B cell (primary cell): ENCODE results near the gene BIRC2. TPM values are rescaled to one million over a fixed set of nuclear protein-coding genes. Genes with fewer than 3 reads are reported as not detected.
"Not testable (repeated sequence)": the region's sequence is repeated elsewhere in the genome, so short reads cannot be mapped to it uniquely, and the experiment has no call there.

Source experiments
- ATAC-seq: fragments of 200-7000 bp; cut with Tn5 transposase; one replicate; pipeline ENCODE4 v1.10.0; 2021; ENCODE audit warnings: low read depth, mild to moderate bottlenecking, moderate number of reproducible peaks, moderate library complexity
- CTCF ChIA-PET: fragments of 350-600 bp; sonication (Branson Sonifier 250); formaldehyde crosslinking; loops from one replicate; lab custom pipeline; 2021; ENCODE audit warnings: antibody characterized with exemption, inconsistent platforms; lab: Charles Lee
- POLR2A ChIA-PET: fragments of 350-600 bp; sonication (Branson Sonifier 250); formaldehyde crosslinking; loops from one replicate; lab custom pipeline; 2021; ENCODE audit warnings: antibody characterized with exemption; lab: Charles Lee
- DNase-seq: peaks from one replicate; pipeline ENCODE4 v3.0.0; 2013
- H2AFZ ChIP-seq: 2 replicates; pipeline ENCODE4 v1.6.1; 2012; ENCODE audit warnings: mild to moderate bottlenecking, low read depth, low read length; ENCODE audit not compliant: insufficient read depth, poor library complexity, severe bottlenecking
- H3K27ac ChIP-seq, 2 donors: 1 replicate in 1 of 2; 2 replicates in 1 of 2; pipeline ENCODE4 v1.5.1; 2012 to 2013; ENCODE audit warnings: low read length in 2 of 2, mild to moderate bottlenecking in 2 of 2, moderate library complexity in 1 of 2
- H3K27me3 ChIP-seq, 4 experiments: fragments of 200-600 bp in 1 of 4; sonication (generic) in 1 of 4; replicated peaks in 1 of 4; 1 replicate in 2 of 4; 2 replicates in 2 of 4; pipeline versions ENCODE4 v1.6.1 to v1.7.0; 2013 to 2016; ENCODE audit warnings: low read length in 3 of 4, mild to moderate bottlenecking in 2 of 4, mixed read lengths in 1 of 4, moderate library complexity in 1 of 4; ENCODE audit not compliant: insufficient read depth in 4 of 4, control insufficient read depth in 3 of 4; ENCODE audit errors: control extremely low read depth in 1 of 4
- H3K36me3 ChIP-seq, 2 experiments: replicated peaks in 1 of 2; 1 replicate in 1 of 2; 2 replicates in 1 of 2; pipeline versions ENCODE4 v1.6.1 to v1.7.1; 2013; ENCODE audit warnings: low read length in 1 of 2; ENCODE audit not compliant: insufficient read depth in 2 of 2, control insufficient read depth in 1 of 2; ENCODE audit errors: control extremely low read depth in 1 of 2, extremely low read depth in 1 of 2
- H3K4me1 ChIP-seq, 2 donors: fragments of 200-600 bp in 1 of 2; sonication (generic) in 1 of 2; 1 replicate in 1 of 2; 2 replicates in 1 of 2; pipeline versions ENCODE4 v1.5.1 to v1.6.1; 2013 to 2017; ENCODE audit warnings: low read length in 2 of 2; ENCODE audit not compliant: control insufficient read depth in 2 of 2, insufficient read depth in 2 of 2
- H3K4me2 ChIP-seq: replicated peaks from 2 replicates; pipeline ENCODE3; 2012; ENCODE audit warnings: mild to moderate bottlenecking, low read depth, low read length; ENCODE audit not compliant: poor library complexity, severe bottlenecking
- H3K4me3 ChIP-seq, 5 experiments: fragments of 200-600 bp in 1 of 5; sonication (generic) in 1 of 5; 1 replicate in 3 of 5; 2 replicates in 2 of 5; pipeline versions ENCODE4 v1.5.1 to v1.7.0; 2011 to 2016; ENCODE audit warnings: low read length in 4 of 5, mild to moderate bottlenecking in 4 of 5, low read depth in 2 of 5, control low read depth in 1 of 5, moderate library complexity in 1 of 5; ENCODE audit not compliant: insufficient read depth in 1 of 5; ENCODE audit errors: control extremely low read depth in 1 of 5, extremely low read depth in 1 of 5
- H3K79me2 ChIP-seq: fragments of 200-600 bp; sonication (generic); one replicate; pipeline ENCODE4 v1.6.0; 2016; ENCODE audit warnings: low read length; ENCODE audit not compliant: control insufficient read depth, insufficient read depth
- H3K9ac ChIP-seq: fragments of 200-600 bp; sonication (generic); 2 replicates; pipeline ENCODE4 v1.6.1; 2017; ENCODE audit warnings: mild to moderate bottlenecking, low read length, moderate library complexity
- H3K9me3 ChIP-seq, 3 donors: one replicate each; pipeline versions ENCODE4 v1.6.1 to v1.7.1; 2013; ENCODE audit warnings: low read length in 2 of 3; ENCODE audit not compliant: control insufficient read depth in 2 of 3, insufficient read depth in 1 of 3; ENCODE audit errors: control extremely low read depth in 1 of 3
- H4K20me1 ChIP-seq: 2 replicates; pipeline ENCODE4 v1.6.0; 2012; ENCODE audit warnings: mild to moderate bottlenecking, low read length; ENCODE audit not compliant: insufficient read depth, control insufficient read depth, poor library complexity, severe bottlenecking
- H3K27ac Mint-ChIP-seq: one replicate; pipeline ENCODE4 v1.8.0; 2021; ENCODE audit warnings: mixed read lengths
- H3K27me3 Mint-ChIP-seq: one replicate; pipeline ENCODE4 v1.8.0; 2021; ENCODE audit warnings: mixed read lengths
- H3K4me1 Mint-ChIP-seq: one replicate; pipeline ENCODE4 v1.8.0; 2021; ENCODE audit warnings: mixed read lengths
- H3K4me3 Mint-ChIP-seq: one replicate; pipeline ENCODE4 v1.8.0; 2021; ENCODE audit warnings: mixed read lengths
- H3K9me3 Mint-ChIP-seq: one replicate; pipeline ENCODE4 v1.8.0; 2022; ENCODE audit warnings: mixed read lengths; ENCODE audit not compliant: insufficient read depth
- EZH2 ChIP-seq: IDR thresholded peaks from 2 replicates; pipeline ENCODE4 v1.6.1; 2012; ENCODE audit warnings: borderline replicate concordance, low read depth, mild to moderate bottlenecking, moderate library complexity, low read length; ENCODE audit not compliant: insufficient read depth, poor library complexity, severe bottlenecking
- WGBS: methylation state at CpG from one replicate; pipeline ENCODE4 v1.1.5; 2013; ENCODE audit warnings: missing lambda C conversion rate; ENCODE audit not compliant: insufficient coverage; 5-methylcytosine and 5-hydroxymethylcytosine counted together
- intact Hi-C: fragments of 100-400 bp; cut with micrococcal nuclease; formaldehyde crosslinking; loops from one replicate; pipeline ENCODE4 v1.10.0; 2022
- polyA plus RNA-seq: library from polyadenylated mRNA; depleted of rRNA; stranded (reverse); fragments of >200 nt; gene quantifications from 2 replicates; pipeline ENCODE4 v1.2.3, GENCODE V29; 2012
- total RNA-seq, 2 donors: library from RNA; stranded (reverse); fragments of 120-200 nt in 1 of 2; gene quantifications; 1 replicate in 1 of 2; 2 replicates in 1 of 2; pipeline versions ENCODE4 v1.2.3 to v1.2.4, GENCODE V29; 2013 to 2022
- TF ChIP-seq, protein P1 (sequence below): fragments of 200-600 bp; IDR thresholded peaks from one replicate; pipeline ENCODE4 v1.8.0; 2022; ENCODE audit warnings: antibody characterized with exemption, mild to moderate bottlenecking

Gene BIRC2
- total and polyA plus RNA-seq, 2 donors (not counting 1 experiment from before 2014, with no cell fraction given), result 20.1 to 51.0 TPM

DNA sequence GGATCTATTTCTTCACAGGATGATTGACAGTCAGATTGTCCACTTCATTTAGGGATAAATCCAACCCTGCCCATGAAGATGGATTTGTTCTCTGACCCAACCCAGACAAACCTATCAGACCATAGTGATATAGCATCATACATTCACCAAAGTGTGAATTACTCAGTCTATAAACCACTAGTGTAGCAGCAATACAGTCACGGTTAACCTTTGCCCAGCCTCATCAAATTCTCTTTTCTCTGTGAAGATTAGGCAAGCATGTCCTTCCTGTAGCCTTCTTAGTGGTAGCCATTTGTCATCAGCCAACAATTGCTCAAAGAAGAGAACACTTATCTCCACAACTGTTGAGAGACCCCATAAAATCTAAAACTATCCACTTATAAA, 14.4 kb upstream of the BIRC2 start:
- no peaks in the 10 kb centered on the region for H3K27me3 ChIP-seq
- no peak for TF ChIP-seq EZH2
- TF ChIP-seq, protein P1, sequence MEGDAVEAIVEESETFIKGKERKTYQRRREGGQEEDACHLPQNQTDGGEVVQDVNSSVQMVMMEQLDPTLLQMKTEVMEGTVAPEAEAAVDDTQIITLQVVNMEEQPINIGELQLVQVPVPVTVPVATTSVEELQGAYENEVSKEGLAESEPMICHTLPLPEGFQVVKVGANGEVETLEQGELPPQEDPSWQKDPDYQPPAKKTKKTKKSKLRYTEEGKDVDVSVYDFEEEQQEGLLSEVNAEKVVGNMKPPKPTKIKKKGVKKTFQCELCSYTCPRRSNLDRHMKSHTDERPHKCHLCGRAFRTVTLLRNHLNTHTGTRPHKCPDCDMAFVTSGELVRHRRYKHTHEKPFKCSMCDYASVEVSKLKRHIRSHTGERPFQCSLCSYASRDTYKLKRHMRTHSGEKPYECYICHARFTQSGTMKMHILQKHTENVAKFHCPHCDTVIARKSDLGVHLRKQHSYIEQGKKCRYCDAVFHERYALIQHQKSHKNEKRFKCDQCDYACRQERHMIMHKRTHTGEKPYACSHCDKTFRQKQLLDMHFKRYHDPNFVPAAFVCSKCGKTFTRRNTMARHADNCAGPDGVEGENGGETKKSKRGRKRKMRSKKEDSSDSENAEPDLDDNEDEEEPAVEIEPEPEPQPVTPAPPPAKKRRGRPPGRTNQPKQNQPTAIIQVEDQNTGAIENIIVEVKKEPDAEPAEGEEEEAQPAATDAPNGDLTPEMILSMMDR, result no peak
- ChIA-PET CTCF (interaction anchor here (0.9 to 5.4 kb wide), 8 partner anchors 9 to 334 kb away, joined by 3 to 24 read pairs (median 7); no protein-coding TSS in a partner anchor), POLR2A (interaction anchor here (0.9 kb wide), 1 partner anchor 9 kb away, joined by 3 read pairs; no protein-coding TSS in a partner anchor)
- peaks cover 0 to 3% of the 10 kb centered on the region in 2 donors for H3K4me1 ChIP-seq
- H2AFZ ChIP-seq, result no peak overlapping the region
- H3K9ac ChIP-seq, result no peak overlapping the region
- H4K20me1 ChIP-seq, result peaks cover 66% of the 10 kb centered on the region
- Mint-ChIP-seq H3K4me1 (peaks cover 26% of the 10 kb centered on the region), H3K9me3 (no peaks in the 10 kb centered on the region), H3K27ac (peak overlapping the region; percentile 47), H3K27me3 (no peaks in the 10 kb centered on the region), H3K4me3 (no peak overlapping the region)
- peak overlapping the region in 1 of 2 donors; percentile 64 for H3K27ac ChIP-seq
- no peaks in the 10 kb centered on the region for H3K9me3 ChIP-seq
- ATAC-seq (no peak), DNase-seq (no peak)
- H3K4me2 ChIP-seq, result no peak overlapping the region
- intact Hi-C loops, result no loop called here
- WGBS, result no CpG with 5 or more reads among the region's 1 CpG
- H3K36me3 ChIP-seq, result peaks cover 40 to 97% of the 10 kb centered on the region in 2 experiments
- no peak overlapping the region for H3K4me3 ChIP-seq
- peaks cover 15% of the 10 kb centered on the region for H3K79me2 ChIP-seq

DNA sequence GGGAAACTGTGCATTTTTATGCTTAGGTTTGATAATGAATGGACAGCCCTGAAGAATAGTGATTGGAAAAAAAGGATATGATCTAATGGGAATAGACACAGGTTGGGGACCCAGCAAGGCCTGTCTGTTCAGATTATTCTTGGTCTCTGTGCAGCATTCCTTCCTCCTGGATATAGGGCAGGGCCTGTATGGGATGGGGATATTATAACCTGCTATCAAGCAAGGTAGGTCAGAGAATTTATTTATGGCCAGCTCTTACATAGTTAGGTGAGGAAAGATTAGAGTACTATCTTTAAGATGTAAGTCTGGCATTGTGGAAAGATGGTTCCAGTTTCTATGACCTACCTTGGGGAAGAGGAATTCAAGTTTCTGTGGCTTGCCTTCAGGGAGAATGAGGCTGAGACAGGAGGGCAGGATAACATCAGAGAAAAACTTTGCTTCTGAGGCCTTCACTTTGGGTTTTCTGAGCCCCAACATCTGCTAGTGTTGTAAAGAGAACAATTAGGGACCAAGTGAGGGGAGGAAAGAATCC, 8.5 kb upstream of the BIRC2 start:
- Histone ChIP-seq H3K4me2 (no peak overlapping the region), H3K36me3 (peaks cover 21 to 53% of the 10 kb centered on the region in 2 experiments), H3K9ac (no peak overlapping the region), H4K20me1 (peaks cover 25% of the 10 kb centered on the region), H3K4me3 (no peak overlapping the region), H3K27me3 (no peaks in the 10 kb centered on the region), H3K79me2 (no peaks in the 10 kb centered on the region), H3K9me3 (no peaks in the 10 kb centered on the region), H3K27ac (peak overlapping the region in 1 of 2 donors; percentile 74), H3K4me1 (peaks cover 5 to 6% of the 10 kb centered on the region in 2 donors), H2AFZ (no peak overlapping the region)
- ChIA-PET CTCF (interaction anchor here (1.1 to 13.3 kb wide), 5 partner anchors 11 to 328 kb away, joined by 3 to 295 read pairs (median 11); no protein-coding TSS in a partner anchor), POLR2A (interaction anchor here (0.9 kb wide), 1 partner anchor 49 kb away, joined by 3 read pairs; no protein-coding TSS in a partner anchor)
- DNase-seq (no peak), ATAC-seq (no peak)
- H3K4me1 Mint-ChIP-seq, result peaks cover 33% of the 10 kb centered on the region
- no peaks in the 10 kb centered on the region for H3K27me3 Mint-ChIP-seq
- TF ChIP-seq, protein P1, result no peak
- TF ChIP-seq EZH2, result no peak
- peak overlapping the region; percentile 51 for H3K27ac Mint-ChIP-seq
- H3K9me3 Mint-ChIP-seq, result no peaks in the 10 kb centered on the region
- H3K4me3 Mint-ChIP-seq, result no peak overlapping the region
- intact Hi-C loops, result no loop called here

DNA sequence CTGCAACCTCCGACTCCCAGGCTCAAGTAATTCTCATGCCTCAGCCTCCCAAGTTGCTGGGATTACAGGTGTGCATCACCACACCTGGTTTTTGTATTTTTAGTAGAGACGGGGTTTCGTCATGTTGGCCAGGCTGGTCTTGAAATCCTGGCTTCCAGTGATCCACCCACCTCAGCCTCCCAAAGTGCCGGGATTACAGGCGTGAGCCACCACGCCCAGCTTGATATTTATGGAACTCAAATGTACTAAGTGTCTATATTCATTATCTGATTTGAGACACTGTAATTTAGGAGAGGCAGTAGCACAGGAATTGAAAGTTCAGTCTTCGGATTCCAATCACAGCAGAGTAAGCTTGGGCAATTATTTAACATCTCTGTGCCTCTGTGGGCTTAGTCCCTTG, 5.7 kb upstream of the BIRC2 start:
- Mint-ChIP-seq H3K4me1 (peaks cover 37% of the 10 kb centered on the region), H3K27ac (peak overlapping the region; percentile 34)
- CTCF ChIA-PET, result interaction anchor here (0.8 to 13.3 kb wide), 39 partner anchors 8 to 325 kb away, joined by 3 to 295 read pairs (median 7); partner anchors contain the start of gene BIRC3
- H3K4me3 ChIP-seq, H3K27me3 Mint-ChIP-seq, H3K79me2 ChIP-seq, H4K20me1 ChIP-seq, DNase-seq, H3K9me3 Mint-ChIP-seq, H3K27me3 ChIP-seq, H3K4me3 Mint-ChIP-seq, H3K9ac ChIP-seq, H3K4me2 ChIP-seq, H2AFZ ChIP-seq, H3K9me3 ChIP-seq: not testable (repeated sequence)
- 89% methylated on average over 4 of the region's 7 CpGs for WGBS
- H3K4me1 ChIP-seq, result peaks cover 12 to 13% of the 10 kb centered on the region in 2 donors
- POLR2A ChIA-PET, result interaction anchor here (0.6 to 1.7 kb wide), 2 partner anchors 8 to 23 kb away, joined by 3 to 6 read pairs; no protein-coding TSS in a partner anchor
- H3K27ac ChIP-seq, result peak overlapping the region; percentile 19 to 75
- intact Hi-C loops, result loop anchor here (1.0 to 2.0 kb wide), 5 partner anchors 21 to 325 kb away; no protein-coding TSS in a partner anchor
- peaks cover 14 to 26% of the 10 kb centered on the region in 2 experiments for H3K36me3 ChIP-seq
- peak; percentile 17 for ATAC-seq
